IMR-90 (cell line): ENCODE results near the gene WDR70. TPM values are rescaled to one million over a fixed set of nuclear protein-coding genes. Genes with fewer than 3 reads are reported as not detected.
"Not testable (repeated sequence)": the region's sequence is repeated elsewhere in the genome, so short reads cannot be mapped to it uniquely, and the experiment has no call there.

Source experiments
- ATAC-seq: fragments of 200-7000 bp; cut with Tn5 transposase; 2 replicates; pipeline ENCODE4 v1.9.1; 2020; ENCODE audit warnings: low read depth, mild to moderate bottlenecking, moderate library complexity
- BruUV-seq: library from RNA; stranded (reverse); fragments of 400-500 nt; replicated peaks from 2 replicates; lab custom pipeline; 2021; lab: Mats Ljungman, UMichigan
- CTCF ChIA-PET: fragments of 300-600 bp; formaldehyde crosslinking; extraction: SDS; loops from one replicate; lab custom pipeline; 2021; ENCODE audit warnings: antibody characterized with exemption; lab: Yijun Ruan, JAX
- POLR2A ChIA-PET: fragments of 300-600 bp; sonication (Branson Sonifier 250); formaldehyde crosslinking; loops from one replicate; lab custom pipeline; 2022; ENCODE audit warnings: antibody characterized with exemption; ENCODE audit not compliant: unreplicated experiment; lab: Charles Lee
- DNase-seq: peaks from one replicate; pipeline ENCODE4 v3.0.0; 2013
- H2AFZ ChIP-seq: replicated peaks from 2 replicates; pipeline ENCODE3; 2013; ENCODE audit warnings: low read length, mild to moderate bottlenecking; ENCODE audit not compliant: poor library complexity
- H2AK5ac ChIP-seq: 2 replicates; pipeline ENCODE4 v1.6.1; 2013; ENCODE audit warnings: low read depth, low read length, inconsistent platforms
- H2AK9ac ChIP-seq: replicated peaks from 2 replicates; pipeline ENCODE3; 2013; ENCODE audit warnings: mild to moderate bottlenecking, low read depth, low read length, moderate library complexity; ENCODE audit not compliant: poor library complexity
- H2BK120ac ChIP-seq: 2 replicates; pipeline ENCODE4 v1.6.1; 2013; ENCODE audit warnings: low read depth, low read length, inconsistent platforms
- H2BK15ac ChIP-seq: 3 replicates; pipeline ENCODE4 v1.6.1; 2013; ENCODE audit warnings: low read depth, low read length, inconsistent platforms
- H2BK20ac ChIP-seq: 2 replicates; pipeline ENCODE4 v1.6.1; 2013; ENCODE audit warnings: low read depth, mild to moderate bottlenecking, inconsistent platforms, low read length, moderate library complexity
- H2BK5ac ChIP-seq: 2 replicates; pipeline ENCODE4 v1.6.1; 2013; ENCODE audit warnings: mild to moderate bottlenecking, low read depth, low read length, inconsistent platforms; ENCODE audit not compliant: poor library complexity, severe bottlenecking
- H3K14ac ChIP-seq: replicated peaks from 2 replicates; pipeline ENCODE4 v1.6.1; 2013; ENCODE audit warnings: low read depth, low read length, inconsistent platforms
- H3K18ac ChIP-seq: 2 replicates; pipeline ENCODE4 v1.6.1; 2013; ENCODE audit warnings: low read depth, low read length, control low read depth
- H3K23ac ChIP-seq: 2 replicates; pipeline ENCODE4 v1.6.1; 2013; ENCODE audit warnings: low read depth, low read length, inconsistent platforms
- H3K27ac ChIP-seq: 2 replicates; pipeline ENCODE4 v1.5.1; 2013; ENCODE audit warnings: mild to moderate bottlenecking, control low read depth, low read length; ENCODE audit not compliant: insufficient read depth
- H3K27me3 ChIP-seq: 2 replicates; pipeline ENCODE4 v1.6.1; 2013; ENCODE audit warnings: low read length; ENCODE audit not compliant: control insufficient read depth, insufficient read depth
- H3K36me3 ChIP-seq: 2 replicates; pipeline ENCODE4 v1.6.1; 2013; ENCODE audit warnings: low read length, mixed read lengths; ENCODE audit not compliant: control insufficient read depth, insufficient read depth
- H3K4ac ChIP-seq: 2 replicates; pipeline ENCODE4 v1.6.1; 2013; ENCODE audit warnings: low read depth, low read length, inconsistent platforms
- H3K4me1 ChIP-seq: 2 replicates; pipeline ENCODE4 v1.6.1; 2013; ENCODE audit warnings: low read length, mixed read lengths; ENCODE audit not compliant: control insufficient read depth, insufficient read depth
- H3K4me2 ChIP-seq: 2 replicates; pipeline ENCODE4 v1.6.1; 2013; ENCODE audit warnings: low read depth, mild to moderate bottlenecking, control low read depth, low read length, moderate library complexity
- H3K4me3 ChIP-seq: 2 replicates; pipeline ENCODE4 v1.5.1; 2013; ENCODE audit warnings: low read depth, mild to moderate bottlenecking, control low read depth, low read length, moderate library complexity; ENCODE audit not compliant: insufficient read depth
- H3K56ac ChIP-seq: 2 replicates; pipeline ENCODE4 v1.6.1; 2013; ENCODE audit warnings: low read length, inconsistent platforms; ENCODE audit not compliant: insufficient read depth; ENCODE audit errors: extremely low read depth
- H3K79me1 ChIP-seq, 2 experiments: 2 replicates each; pipeline ENCODE4 v1.6.1; 2013; ENCODE audit warnings: low read length in 2 of 2, inconsistent platforms in 1 of 2, low read depth in 1 of 2
- H3K9ac ChIP-seq: 2 replicates; pipeline ENCODE4 v1.6.1; 2013; ENCODE audit warnings: low read depth, low read length, control low read depth
- H3K9me1 ChIP-seq: 2 replicates; pipeline ENCODE4 v1.6.1; 2013; ENCODE audit warnings: low read length, inconsistent platforms; ENCODE audit not compliant: insufficient read depth
- H3K9me3 ChIP-seq: 2 replicates; pipeline ENCODE4 v1.6.1; 2013; ENCODE audit warnings: low read length; ENCODE audit not compliant: control insufficient read depth, insufficient read depth
- H4K20me1 ChIP-seq: 2 replicates; pipeline ENCODE4 v1.6.1; 2013; ENCODE audit warnings: low read length, inconsistent platforms; ENCODE audit not compliant: insufficient read depth
- H4K5ac ChIP-seq: 2 replicates; pipeline ENCODE4 v1.6.1; 2013; ENCODE audit warnings: mild to moderate bottlenecking, low read depth, low read length, control low read depth
- H4K8ac ChIP-seq, 2 experiments: 2 replicates each; pipeline ENCODE4 v1.6.1; 2013; ENCODE audit warnings: low read depth in 2 of 2, low read length in 2 of 2, control low read depth in 1 of 2, inconsistent platforms in 1 of 2
- H4K91ac ChIP-seq: 2 replicates; pipeline ENCODE4 v1.6.1; 2013; ENCODE audit warnings: low read depth, low read length, inconsistent platforms; ENCODE audit not compliant: insufficient read depth
- WGBS, 2 experiments: methylation state at CpG; one replicate each; pipeline versions ENCODE4 v1.1.5 to v1.1.7; 2013; ENCODE audit warnings: missing lambda C conversion rate in 2 of 2; ENCODE audit not compliant: insufficient read length in 1 of 2; ENCODE audit errors: extremely low coverage in 2 of 2; 5-methylcytosine and 5-hydroxymethylcytosine counted together
- dilution Hi-C: fragments of 300-500 bp; cut with HindIII; formaldehyde crosslinking; loops from one replicate; pipeline ENCODE4 v1.14.3; 2018; ENCODE audit warnings: low sequenced_read_pairs; ENCODE audit not compliant: unreplicated experiment
- in situ Hi-C: fragments of 300-500 bp; cut with MboI; formaldehyde crosslinking; loops from 3 replicates; pipeline ENCODE4 v1.14.3; 2019; ENCODE audit warnings: low sequenced_read_pairs, inconsistent platforms, mixed read lengths
- intact Hi-C: fragments of 100-400 bp; cut with micrococcal nuclease; formaldehyde crosslinking; loops from 2 replicates; pipeline ENCODE4 v1.10.0; 2022
- polyA plus RNA-seq, 3 experiments: library from polyadenylated mRNA; depleted of rRNA; stranded (reverse); fragments of >200 nt; gene quantifications; 2 replicates each; pipeline ENCODE4 v1.2.3, GENCODE V29; 2012; ENCODE audit warnings: low replicate concordance in 1 of 3
- total RNA-seq: library from RNA; depleted of rRNA; stranded (reverse); fragments of >200 nt; gene quantifications from 2 replicates; pipeline ENCODE4 v1.2.3, GENCODE V29; 2012

Gene WDR70
- total and polyA plus RNA-seq, 2 of the 4 experiments (the other 2 are of a cell fraction) = 16.7 to 29.9 TPM

- H3K9ac ChIP-seq, H4K5ac ChIP-seq, H3K18ac ChIP-seq, H3K4me2 ChIP-seq, H3K36me3 ChIP-seq, H3K23ac ChIP-seq, dilution Hi-C loops, H3K4ac ChIP-seq, POLR2A ChIA-PET, DNase-seq, H4K20me1 ChIP-seq, H4K91ac ChIP-seq, H2BK5ac ChIP-seq, H2BK20ac ChIP-seq, H2AFZ ChIP-seq, H3K14ac ChIP-seq, H2AK9ac ChIP-seq, H3K56ac ChIP-seq, intact Hi-C loops, H4K8ac ChIP-seq, H3K79me1 ChIP-seq, H3K9me3 ChIP-seq, H3K4me1 ChIP-seq, H3K27ac ChIP-seq, H2BK15ac ChIP-seq, H3K27me3 ChIP-seq, H3K4me3 ChIP-seq, ATAC-seq, H3K9me1 ChIP-seq, H2AK5ac ChIP-seq, in situ Hi-C loops, H2BK120ac ChIP-seq, BruUV-seq: not testable (repeated sequence)
- CTCF ChIA-PET = interaction anchor here (0.7 kb wide), 1 partner anchor 12 kb away, joined by 3 read pairs; no protein-coding TSS in a partner anchor
- no CpG with 5 or more reads among the region's 2 CpGs for WGBS, 2 experiments
Observed at GRCh38 chr5:37464581-37464980, 85.5 kb downstream of the WDR70 start.

- CTCF ChIA-PET, BruUV-seq, H3K9ac ChIP-seq, H3K27ac ChIP-seq, H3K18ac ChIP-seq, H3K4ac ChIP-seq, H3K9me1 ChIP-seq, H3K9me3 ChIP-seq, H2BK20ac ChIP-seq, H3K56ac ChIP-seq, dilution Hi-C loops, H3K4me3 ChIP-seq, H3K14ac ChIP-seq, H2BK120ac ChIP-seq, H2AK5ac ChIP-seq, H4K20me1 ChIP-seq, H3K79me1 ChIP-seq, H4K8ac ChIP-seq, H3K27me3 ChIP-seq, H2AK9ac ChIP-seq, POLR2A ChIA-PET, H3K4me2 ChIP-seq, H3K36me3 ChIP-seq, in situ Hi-C loops, H2AFZ ChIP-seq, intact Hi-C loops, H2BK5ac ChIP-seq, H3K23ac ChIP-seq, H3K4me1 ChIP-seq, H2BK15ac ChIP-seq, H4K5ac ChIP-seq, H4K91ac ChIP-seq: not testable (repeated sequence)
- DNase-seq (peak; percentile 32), ATAC-seq (peak; percentile 29; the same call in 1 of the 2 replicates)
- WGBS, 2 experiments = no CpG with 5 or more reads among the region's 1 CpG
Observed at GRCh38 chr5:37469383-37469782, 90.3 kb downstream of the WDR70 start.
